HG03432 (cell line): ENCODE results near the gene RBBP4.
"Not testable (repeated sequence)": the region's sequence is repeated elsewhere in the genome, so short reads cannot be mapped to it uniquely, and the experiment has no call there.

ENCODE experiments used
- ATAC-seq: cut with Tn5 transposase; IDR thresholded peaks from one replicate; pipeline ENCODE4 v1.9.1; 2021; ENCODE audit warnings: mild to moderate bottlenecking, moderate library complexity; ENCODE audit not compliant: unreplicated experiment

Gene RBBP4

DNA sequence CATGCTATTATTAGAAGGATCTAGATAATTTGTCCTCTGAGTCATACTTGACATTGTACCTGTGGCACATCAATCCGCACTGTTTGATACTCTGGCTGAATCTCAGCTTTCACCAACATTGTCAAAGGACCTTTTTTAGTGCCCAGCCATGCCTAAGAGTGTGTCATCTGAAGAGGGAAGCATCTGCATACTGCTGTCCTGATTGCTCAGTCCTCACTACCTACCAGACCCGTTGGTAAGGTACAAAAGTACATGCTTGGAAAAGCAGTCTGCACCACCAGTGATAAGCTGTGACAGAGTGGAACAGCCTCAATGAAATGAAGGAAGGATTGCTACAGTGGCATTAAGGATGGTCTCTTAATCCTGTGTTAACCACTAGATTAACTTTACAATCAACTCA lies 34.5 kb downstream of the RBBP4 start:
- ATAC-seq, result no peak

DNA sequence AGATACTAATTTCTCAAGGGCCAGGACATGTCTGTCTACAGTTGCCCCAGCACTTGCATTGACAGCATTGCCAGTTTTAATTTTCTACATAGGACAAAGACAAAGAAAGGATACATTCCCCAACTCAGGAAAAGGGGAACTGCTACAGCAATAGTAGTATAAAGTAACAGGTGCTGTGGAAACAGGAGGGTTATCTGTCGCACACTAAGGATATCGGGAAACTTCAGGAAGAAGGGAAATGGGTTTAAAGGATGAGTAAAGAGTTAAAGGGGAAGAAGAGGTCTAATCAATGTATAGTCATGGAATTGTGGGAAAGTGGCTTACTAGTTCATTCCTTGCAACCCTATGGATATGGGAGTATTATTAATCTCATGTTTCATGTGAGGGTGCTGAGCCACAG lies 35.4 kb downstream of the RBBP4 start:
- no peak for ATAC-seq

DNA sequence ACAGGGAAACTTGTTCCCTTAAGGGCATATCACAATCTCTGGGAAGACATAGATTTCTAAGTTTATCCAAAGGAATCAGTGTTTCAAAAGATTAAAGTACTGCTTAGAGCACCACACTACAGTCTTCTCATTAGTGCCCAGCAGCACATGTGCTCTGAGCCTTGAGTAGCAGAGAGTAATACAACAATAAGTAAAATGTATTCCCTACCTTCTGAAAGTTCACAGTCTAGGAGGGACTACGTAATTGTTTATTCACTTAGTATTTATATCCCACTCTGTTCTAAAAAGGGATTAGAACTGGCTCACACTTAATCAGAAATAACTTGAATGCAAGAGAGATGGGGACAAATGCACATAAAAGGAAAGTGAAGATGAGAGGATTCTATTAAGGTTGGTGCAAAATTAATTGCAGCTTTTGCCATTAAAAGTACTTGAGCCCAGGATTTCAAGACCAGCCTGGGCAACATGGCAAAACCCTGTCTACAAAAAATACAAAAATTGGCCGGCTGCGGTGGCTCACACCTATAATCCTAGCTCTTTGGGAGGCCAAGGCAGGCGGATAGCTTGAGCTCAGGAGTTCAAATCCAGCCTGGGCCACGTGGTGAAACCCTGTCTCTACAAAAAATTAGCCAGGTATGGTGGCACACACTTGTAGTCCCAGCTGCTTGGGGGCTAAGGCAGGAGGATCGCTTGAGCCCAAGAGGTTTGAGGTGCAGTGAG lies 42.6 kb downstream of the RBBP4 start:
- no peak for ATAC-seq

DNA sequence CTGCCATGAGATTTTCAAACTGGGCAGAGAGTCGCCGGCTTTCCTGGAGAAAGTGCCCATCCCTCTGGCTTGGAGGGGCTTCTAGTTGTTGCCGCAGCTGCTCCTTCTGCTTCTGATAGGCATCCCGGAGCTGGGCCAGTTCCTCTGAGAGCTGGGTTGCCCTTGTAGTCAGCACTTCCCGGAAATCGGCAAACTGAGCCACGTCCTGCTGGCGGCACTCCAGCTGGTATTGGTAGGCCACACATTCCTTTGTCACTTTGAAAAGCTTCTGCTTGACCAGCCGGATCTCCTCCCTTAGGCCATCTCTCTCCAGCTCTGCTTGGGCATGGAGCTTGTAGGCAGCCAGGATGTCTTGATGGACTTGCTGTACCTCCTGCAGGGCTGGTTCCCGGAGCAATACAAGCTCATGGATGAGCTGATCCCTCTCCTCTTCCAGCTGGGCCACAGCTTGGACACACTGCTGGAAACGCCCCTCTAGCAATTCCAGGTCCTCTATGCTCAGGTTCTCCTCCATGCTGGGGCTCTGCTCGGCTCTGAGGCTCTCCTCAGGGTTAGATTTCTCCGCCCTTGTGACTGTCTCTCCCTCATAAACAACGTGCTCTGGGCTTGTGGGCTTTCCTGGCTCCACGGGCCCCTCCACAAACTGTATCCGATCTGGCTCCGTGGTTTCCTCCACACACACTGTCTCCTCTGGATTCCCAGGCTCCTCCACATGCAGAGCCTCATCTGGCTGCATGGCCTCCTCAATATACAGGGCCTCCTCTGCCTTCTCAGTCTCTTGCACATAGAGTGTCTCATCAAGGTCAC lies 44.3 kb downstream of the RBBP4 start:
- ATAC-seq, result no peak

DNA sequence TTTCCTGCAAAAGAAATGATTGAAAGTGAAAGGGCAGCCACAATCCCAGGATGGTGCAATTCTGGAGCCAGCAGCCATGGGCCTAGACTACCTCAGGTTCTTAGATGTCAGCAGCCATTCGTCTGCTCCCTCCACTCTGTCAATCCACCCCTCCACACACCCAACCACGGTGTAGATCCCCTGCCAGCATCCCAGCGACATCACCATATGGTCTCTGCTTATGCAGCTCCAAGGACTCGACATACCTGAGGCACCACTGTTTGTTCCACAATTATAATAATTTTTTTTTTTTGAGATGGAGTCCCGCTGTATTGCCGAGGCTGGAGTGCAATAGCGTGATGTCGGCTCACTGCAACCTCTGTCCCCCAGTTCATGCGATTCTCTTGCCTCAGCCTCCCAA lies 45.0 kb downstream of the RBBP4 start:
- ATAC-seq, result no peak

DNA sequence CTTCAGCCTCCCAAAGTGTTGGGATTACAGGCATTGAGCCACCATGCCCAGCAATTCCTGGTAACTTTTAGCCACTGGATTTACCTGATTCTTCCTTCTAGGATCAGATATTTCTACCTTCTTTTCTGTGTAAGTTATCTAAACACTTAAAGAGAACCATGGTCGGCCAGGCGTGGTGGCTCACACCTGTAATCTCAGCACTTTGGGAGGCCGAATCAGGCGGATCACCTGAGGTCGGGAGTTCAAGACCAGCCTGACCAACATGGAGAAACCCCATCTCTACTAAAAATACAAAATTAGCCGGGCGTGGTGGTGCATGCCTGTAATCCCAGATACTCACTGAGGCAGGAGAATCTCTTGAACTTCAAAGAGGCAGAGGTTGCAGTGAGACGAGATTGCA lies 46.0 kb downstream of the RBBP4 start:
- ATAC-seq, result not testable (repeated sequence)

DNA sequence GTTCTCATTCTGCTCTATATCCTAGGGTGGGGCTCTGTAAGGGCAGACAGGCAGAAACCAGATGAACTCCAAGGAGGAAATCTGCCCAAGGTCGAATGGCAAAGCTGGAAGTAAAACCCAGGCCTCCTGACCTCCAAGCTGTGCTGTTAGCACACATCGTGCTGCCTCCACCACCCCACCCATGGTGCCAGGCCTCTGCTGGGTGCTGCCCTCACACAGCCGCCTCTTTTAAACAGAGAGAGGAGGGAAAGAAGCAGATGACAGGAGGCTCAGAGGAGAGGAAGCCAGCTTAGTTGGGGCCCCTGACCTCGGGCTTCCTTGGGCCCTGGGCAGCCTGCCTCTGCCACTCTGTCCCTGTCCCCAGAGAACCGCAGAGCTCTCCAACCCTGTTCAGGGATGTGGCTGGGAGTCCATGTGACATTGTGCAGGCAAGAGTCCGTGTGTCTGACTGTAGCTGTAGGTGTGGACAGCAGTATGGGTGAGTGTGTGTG lies 50.5 kb downstream of the RBBP4 start:
- no peak for ATAC-seq

DNA sequence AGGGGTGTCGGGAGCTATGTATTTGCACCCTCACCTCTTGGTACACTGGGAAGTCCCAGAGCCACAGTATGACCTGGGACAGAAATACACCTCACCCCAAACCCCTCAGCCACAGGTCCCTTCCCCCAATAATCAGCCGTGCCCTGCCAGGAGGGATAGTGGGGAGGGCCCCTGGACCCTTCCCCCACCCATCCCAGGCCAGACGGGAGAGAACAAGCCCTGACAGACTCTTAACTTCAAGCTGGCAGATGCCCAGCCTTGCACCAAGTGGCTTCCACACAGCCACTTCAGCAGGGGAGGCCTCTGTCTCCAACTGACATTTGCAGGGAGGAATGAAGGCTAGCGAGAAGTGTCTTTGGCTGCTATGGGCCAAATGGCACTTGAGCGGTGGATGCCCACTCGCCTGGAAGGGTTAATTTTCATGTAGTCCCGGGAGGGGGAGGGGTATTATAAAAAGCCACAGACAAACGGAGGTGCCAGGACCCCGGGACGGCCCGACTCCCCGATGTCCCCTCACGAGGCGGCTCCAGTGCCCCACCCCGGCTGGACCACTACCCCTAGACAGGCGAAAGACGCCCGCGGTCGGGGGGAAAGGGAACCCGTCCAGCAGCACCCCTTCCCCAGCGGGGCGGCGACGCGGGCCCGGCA lies 51.1 kb downstream of the RBBP4 start:
- no peak for ATAC-seq

DNA sequence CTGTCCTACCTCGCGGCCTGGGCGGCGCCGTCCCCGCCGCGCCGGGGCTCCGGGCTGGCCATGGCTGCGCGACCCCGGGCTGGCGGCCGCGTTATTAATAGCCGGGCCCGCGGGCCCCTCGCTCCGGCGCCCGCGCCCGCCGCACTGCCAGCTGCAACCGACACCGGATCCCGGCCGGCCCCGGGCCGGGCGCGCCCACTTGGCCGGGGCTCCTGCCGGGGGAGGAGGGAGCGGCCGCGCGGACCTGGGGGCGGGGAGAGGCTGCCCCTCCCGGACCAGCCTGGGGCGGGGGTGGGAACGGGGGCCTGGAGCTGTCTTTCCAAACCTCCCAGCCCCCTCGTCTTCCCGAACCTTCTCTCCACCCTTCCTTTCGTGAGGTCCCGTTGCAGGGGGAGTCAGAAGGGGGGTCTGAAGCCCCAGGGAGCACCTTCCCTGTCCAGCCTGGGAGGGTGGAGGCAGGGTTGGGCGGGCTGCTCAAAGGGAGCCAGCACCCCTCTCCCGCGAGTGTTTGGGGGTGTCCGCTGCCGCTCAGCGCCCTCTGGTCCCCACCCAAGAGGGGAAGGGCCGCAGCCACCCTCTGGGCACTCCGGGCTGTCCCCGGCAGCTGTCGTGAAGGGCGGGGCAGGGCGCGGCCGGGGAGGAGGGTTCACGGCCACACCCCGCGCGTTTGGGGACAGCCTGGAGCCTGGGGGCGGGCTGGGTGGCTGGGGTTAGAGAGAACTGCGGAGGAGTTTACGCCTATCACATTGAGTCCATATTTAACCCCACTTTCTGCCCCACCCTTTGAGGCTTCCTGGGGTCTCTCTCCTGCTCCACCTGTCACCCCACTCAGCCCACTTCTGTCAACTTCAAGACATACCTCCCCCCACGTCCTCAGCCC lies 51.8 kb downstream of the RBBP4 start, which contains the start of gene SYNC:
Gene SYNC (minus strand): TSS at position 172 of the 880 bp plus-strand sequence. CDS start 110 bp downstream, at position 62.
- ATAC-seq, result no peak

DNA sequence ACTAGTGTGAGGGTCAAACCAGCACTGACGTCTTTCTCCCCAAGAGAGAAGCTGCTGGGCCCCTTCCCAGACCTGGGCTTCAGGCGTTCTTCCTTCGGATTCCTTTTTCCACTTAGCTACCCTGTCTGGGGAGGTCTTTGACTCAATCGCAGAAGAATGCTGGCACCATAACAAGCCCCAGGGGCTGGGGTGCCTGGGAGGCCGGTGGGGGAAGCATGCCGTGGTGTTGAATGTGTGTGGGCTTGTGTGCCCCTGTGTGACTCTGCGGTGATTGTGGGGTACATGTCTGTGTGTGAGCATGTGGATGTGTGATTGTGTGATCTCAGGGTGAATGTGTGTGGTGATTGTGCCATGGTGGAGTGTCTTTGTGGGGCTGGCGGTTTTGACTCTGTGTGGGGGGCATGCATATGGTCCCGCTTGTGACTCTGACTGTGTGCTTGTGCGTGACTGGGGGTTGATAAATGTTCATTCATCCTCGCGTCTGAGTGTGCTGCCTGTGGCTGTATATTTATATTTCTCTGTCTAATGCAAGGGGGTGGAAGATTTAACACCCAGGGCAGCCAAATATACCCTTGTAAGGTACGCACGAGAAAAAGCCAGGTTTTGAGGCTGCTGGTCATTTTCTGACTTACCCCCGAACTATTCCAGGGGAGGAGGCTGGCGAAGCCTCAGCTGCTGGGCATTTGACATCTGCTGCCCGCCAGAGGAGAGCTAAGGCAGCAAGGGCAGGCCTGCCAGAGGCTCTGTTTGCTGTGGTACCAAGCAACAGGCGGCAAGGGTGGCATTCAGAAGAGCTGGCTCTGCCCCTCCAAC lies 52.7 kb downstream of the RBBP4 start:
- no peak for ATAC-seq

DNA sequence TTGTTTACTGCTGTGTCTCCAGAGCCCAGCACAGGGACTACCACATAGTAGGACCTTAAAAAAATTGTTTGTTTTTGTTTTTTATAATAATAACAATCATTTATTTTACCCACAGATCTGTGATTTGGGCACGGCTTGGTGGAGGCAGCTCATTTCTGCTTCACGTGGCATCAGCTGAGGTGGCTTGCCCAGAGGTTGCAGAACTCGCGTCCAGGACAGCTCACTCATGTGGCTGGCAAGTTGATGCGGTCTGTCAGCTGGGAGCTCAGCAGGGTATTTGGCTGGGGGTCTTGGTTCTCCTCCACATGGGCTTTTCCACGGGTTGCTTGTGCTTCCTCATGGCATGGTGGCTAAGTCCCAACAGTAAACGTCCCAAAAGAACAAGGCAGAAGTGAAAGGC lies 54.5 kb downstream of the RBBP4 start:
- ATAC-seq, result no peak

DNA sequence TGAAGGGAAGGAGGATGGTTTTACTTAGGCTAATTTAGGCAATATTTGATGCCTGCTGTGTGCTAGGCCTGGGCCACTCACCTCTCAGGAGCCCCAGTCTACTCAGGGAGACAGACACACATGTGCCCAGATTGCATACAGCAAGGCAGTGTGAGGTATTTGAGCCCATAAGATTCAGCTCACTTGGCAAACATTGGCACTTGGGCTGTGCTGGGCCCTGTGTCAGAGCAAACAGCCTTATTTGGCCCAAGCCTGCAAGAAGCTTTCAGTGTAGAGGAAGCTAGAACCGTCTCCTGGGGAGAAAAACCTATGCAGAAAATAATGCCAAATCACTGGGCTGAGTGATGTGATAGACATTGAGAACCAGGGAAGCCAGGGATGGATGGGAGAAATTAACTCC lies 55.5 kb downstream of the RBBP4 start:
- no peak for ATAC-seq

DNA sequence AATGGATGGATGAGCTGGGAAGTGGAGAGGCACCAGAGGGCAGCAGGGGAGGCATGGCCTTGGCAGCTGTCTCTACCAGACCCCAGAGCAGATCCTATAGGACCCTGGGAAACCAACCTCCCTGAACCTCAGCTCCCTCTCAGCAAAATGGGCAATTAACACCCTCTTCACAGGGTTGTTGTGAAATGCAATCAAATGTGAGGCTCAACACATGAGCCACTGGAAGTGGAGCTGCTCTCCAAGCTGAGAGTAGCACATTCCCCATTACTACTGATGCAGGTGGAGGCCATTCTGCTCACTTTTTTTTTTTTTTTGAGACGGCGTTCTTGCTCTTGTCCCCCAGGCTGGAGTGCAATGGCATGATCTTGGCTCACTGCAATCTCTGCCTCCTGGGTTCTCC lies 58.1 kb downstream of the RBBP4 start:
- no peak for ATAC-seq

DNA sequence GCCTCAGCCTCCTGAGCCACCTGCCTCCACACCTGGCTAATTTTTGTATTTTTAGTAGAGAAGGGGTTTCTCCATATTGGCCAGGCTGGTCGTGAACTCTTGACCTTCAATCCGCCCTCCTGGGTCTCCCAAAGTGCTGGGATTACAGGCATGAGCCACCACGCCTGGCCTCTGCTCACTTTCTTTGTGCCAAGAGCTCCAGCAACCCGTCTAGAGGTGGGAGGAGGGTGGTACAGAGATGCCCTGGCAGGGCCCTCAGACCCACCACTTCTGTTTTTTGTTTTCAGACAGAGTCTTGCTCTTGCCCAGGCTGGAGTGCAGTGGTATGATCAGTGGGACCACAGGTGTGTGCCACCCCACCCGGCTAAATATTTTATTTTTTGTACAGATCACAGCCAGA lies 58.5 kb downstream of the RBBP4 start:
- ATAC-seq, result no peak

DNA sequence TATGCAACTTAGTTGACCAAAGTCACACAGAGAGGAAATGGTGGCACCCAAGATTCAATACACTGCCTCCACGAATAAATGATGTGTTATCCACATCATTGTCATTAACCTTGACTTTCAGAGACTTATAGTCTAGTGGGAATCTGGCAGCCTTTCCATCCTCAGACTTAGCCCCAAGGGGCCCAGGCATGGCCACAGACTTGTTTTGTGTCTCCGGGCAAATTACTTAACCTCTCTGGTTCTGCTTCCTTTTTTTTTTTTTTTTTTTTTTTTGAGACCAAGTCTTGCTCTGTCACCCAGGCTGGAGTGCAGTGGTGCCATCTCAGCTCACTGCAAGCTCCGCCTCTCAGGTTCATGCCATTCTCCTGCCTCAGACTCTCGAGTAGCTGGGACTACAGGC lies 60.2 kb downstream of the RBBP4 start:
- ATAC-seq, result not testable (repeated sequence)

DNA sequence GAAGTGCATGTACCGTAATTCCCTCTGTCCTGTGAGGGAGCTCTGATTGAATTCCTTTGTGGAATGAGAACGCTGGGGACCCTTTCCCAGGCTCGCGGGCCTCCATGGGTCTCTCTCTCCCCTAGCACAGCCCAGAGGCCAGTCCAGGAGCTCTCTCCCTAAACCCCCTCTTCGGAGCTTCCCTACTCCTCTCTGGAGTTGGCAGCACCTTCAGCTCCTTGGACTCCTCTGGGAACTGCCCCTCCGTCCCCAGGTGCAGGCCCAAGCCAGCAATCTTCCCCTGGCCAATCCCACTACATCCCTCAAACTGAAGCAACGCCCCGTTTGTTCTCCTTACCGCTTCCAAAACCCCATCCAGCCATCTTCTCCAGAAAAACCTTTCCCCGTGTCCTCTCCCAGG lies 62.1 kb downstream of the RBBP4 start:
- ATAC-seq, result no peak

DNA sequence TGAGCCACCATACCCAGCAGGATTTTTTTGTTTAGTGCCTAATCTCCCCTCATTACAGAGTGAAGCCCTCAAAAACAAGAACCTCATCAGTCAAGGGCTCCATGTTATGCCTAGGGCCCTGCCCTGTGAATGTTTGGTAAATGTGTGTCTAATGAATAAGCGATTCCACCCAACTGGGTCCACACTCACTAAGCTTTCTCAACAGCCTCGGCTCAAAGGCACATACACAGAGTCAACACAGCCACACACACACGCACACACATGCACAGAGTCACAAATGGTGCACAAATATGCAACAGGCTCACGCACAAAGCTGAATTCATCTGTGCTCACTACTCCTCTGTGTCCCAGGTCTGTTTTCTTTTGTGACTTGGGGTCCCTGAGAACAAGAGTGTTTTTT lies 63.3 kb downstream of the RBBP4 start:
- no peak for ATAC-seq

DNA sequence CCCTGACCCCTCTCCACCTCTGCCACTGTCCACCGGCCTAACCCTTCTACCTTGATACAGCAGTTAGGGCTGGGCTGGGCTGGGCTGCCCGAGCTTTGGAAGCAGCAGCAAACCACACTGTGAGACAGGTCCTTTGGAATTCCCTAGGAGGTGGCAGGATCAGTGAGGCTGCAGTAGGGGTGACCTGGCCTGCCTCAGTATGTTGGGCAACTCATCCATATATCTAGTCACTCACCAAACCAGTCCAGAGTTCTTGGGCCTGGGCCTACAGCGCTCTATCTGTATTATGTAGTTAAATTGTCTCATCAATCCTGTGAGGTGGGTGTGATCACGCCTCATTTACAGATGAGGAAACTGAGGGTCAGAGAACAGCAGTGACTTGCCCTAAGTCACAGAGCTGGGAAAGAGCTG lies 64.9 kb downstream of the RBBP4 start:
- no peak for ATAC-seq

DNA sequence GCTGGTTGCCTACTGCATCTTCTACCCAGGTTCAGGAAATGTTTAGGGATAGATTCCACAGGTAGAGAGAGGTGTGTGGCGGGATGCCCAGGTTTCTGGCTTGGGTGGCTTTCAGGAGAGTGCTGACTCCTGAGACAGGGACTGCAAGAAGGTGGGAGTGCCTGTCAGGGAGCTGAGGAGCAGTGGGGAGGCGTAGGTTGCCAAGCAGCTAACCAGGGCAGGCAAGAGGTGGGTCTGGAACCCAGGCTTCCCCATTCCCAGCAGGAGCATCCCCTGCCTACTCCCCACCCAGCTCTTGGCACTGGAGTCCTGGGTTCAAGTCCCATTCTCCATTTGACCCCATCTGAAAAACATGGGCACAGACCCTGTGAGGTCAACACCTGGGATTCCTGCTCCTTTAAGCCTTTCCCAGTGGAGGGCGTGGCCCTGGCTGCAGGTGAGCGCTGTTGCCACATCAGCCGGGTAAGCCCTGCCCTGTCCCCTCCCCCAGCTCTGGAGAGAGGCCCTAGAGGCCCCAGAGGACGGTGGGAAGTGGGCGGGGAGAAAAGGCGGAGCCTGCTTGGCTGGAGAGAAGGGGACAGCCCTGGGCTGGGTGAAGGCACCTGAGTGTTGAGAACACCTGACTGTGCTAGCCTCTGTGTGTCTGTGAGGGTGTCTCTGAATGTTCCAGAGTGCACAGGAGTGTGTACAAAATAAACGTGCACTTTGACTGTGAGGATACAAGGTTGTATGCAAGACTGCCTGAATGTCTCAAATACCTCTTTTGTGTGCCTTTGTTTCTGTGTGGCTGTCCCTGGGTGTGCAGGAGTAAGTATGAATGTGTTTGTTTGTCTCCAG lies 65.5 kb downstream of the RBBP4 start:
- peak; percentile 54 for ATAC-seq
